H1 (cell line): Measurements from ENCODE around the gene RNASE9. TPM values are rescaled to one million over a fixed set of nuclear protein-coding genes. Genes with fewer than 3 reads are reported as not detected.

Experiments
- FOSL1 ChIP-seq: IDR thresholded peaks from 2 replicates; pipeline ENCODE4 v1.6.1; 2011; ENCODE audit warnings: mild to moderate bottlenecking, low read depth, low read length, moderate library complexity; ENCODE audit not compliant: insufficient read depth
- RFX5 ChIP-seq: IDR thresholded peaks from 2 replicates; pipeline ENCODE4 v1.6.1; 2011; ENCODE audit warnings: low read depth, low read length, improper control_type of control experiment, borderline replicate concordance
- SP2 ChIP-seq: IDR thresholded peaks from 2 replicates; pipeline ENCODE4 v1.6.1; 2012; ENCODE audit warnings: mild to moderate bottlenecking, low read length, inconsistent platforms
- polyA plus RNA-seq, 7 experiments: library from polyadenylated mRNA; depleted of rRNA in 3 of 7; stranded (reverse) in 5 of 7; unstranded in 2 of 7; fragments of >200 nt in 5 of 7; fragments of 200-250 nt in 2 of 7; gene quantifications; 1 replicate in 5 of 7; 2 replicates in 1 of 7; 4 replicates in 1 of 7; pipeline versions ENCODE4 v1.2.1 to v1.2.3, GENCODE V29; 2011 to 2013; ENCODE audit warnings: missing spikeins in 2 of 7, mixed read lengths in 2 of 7
- total RNA-seq: library from RNA; stranded (reverse); fragmentation: NEBNext Ultra II Directional; extraction: Animal tissue kit (Norgen Biotek cat#: 25700); gene quantifications from 2 replicates; pipeline ENCODE4 v1.2.1, GENCODE V29; 2021

RNASE9 gene
- total and polyA plus RNA-seq, 2 of the 8 experiments (the other 6 are each of a cell fraction or from before 2014, with no cell fraction given), result 0.06 TPM; not detected in 1

GRCh38 chr14:20607617-20608016 lies 46.8 kb upstream of the RNASE9 start (continued):
- TF ChIP-seq RFX5 (no peak), SP2 (no peak), FOSL1 (no peak)
